ENCODE data around the gene GLDC. TPM values are rescaled to one million over a fixed set of nuclear protein-coding genes. Genes with fewer than 3 reads are reported as not detected.

GLDC gene
- total and polyA plus RNA-seq, 4 experiments from 2014 or later: 0.20 TPM; not detected in 3

DNA sequence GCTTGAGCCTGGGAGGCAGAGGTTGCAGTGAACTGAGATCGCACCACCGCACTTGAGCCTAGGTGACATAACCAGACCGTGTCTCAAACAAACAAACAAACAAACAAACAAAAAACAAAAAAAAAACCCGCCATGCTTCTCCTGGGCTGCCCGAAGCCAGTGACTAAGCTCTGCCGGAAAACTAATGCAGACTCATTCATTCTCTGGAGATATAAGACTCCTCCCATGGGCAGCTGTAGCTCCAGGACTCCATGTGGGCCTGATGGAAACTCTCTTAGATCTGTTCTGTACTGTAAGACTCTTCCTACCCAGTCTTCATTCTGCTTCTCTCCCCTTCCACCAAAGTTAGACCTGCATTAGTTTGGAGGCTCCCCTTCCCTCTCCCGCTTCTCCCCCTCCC lies 11.1 kb downstream of the GLDC start:
- H3K27me3 Mint-ChIP-seq: peaks cover 4 to 20% of the 10 kb centered on the region in 2 donors
- Histone ChIP-seq H3K4me3 (ENCODE audit: low read length in 2 of 2) (no peak overlapping the region), H3K27ac (ENCODE audit: low read depth, low read length) (no peak overlapping the region), H3K9me3 (ENCODE audit: control insufficient read depth in 1 of 2, low read length in 2 of 2) (no peaks in the 10 kb centered on the region), H3K27me3 (ENCODE audit: insufficient read depth, low read length) (no peaks in the 10 kb centered on the region), H3K36me3 (ENCODE audit: insufficient read depth, low read length) (no peaks in the 10 kb centered on the region), H3K4me1 (ENCODE audit: insufficient read depth, low read length) (no peaks in the 10 kb centered on the region)
- POLR2A ChIA-PET (ENCODE audit: partially characterized antibody): no interaction called here
- no peak for DNase-seq
- H3K36me3 Mint-ChIP-seq: no peaks in the 10 kb centered on the region
- H3K27ac Mint-ChIP-seq: no peak overlapping the region
- intact Hi-C loops (cut with micrococcal nuclease): no loop called here
- peaks cover 0 to 6% (median 1%) of the 10 kb centered on the region in 4 donors for H3K4me1 Mint-ChIP-seq
- H3K4me3 Mint-ChIP-seq: no peak overlapping the region
- CTCF ChIA-PET (ENCODE audit: partially characterized antibody): interaction anchor here (0.6 kb wide), 1 partner anchor 292 kb away, joined by 3 read pairs; no protein-coding TSS in a partner anchor
- H3K9me3 Mint-ChIP-seq: no peaks in the 10 kb centered on the region

DNA sequence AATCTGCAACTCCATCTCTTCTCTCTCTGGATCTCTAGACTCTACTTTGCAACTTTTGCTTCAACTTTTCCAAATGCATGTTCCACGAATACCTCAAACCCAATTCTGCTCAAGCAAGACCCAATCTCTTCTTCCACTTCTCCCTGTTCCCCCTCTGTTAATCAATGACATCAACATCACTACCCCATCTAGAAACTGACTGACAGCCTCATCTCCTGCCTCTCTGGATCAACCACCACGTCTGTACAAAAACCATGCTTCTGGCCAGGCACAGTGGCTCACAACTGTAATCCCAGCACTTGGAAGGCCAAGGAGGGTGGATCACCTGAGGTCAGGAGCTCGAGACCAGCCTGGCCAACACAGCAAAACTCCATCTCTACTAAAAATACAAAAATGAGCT lies 12.2 kb downstream of the GLDC start:
- Mint-ChIP-seq H3K9me3 (no peaks in the 10 kb centered on the region), H3K36me3 (no peaks in the 10 kb centered on the region), H3K27me3 (peaks cover 2 to 10% of the 10 kb centered on the region in 2 donors), H3K4me1 (peaks cover 0 to 6% (median 1%) of the 10 kb centered on the region in 4 donors), H3K27ac (peak overlapping the region in 1 of 7 donors; percentile 15), H3K4me3 (peak overlapping the region in 1 of 8 donors; percentile 14)
- Histone ChIP-seq H3K27me3 (ENCODE audit: insufficient read depth, low read length) (no peaks in the 10 kb centered on the region), H3K36me3 (ENCODE audit: insufficient read depth, low read length) (no peaks in the 10 kb centered on the region), H3K4me1 (ENCODE audit: insufficient read depth, low read length) (no peaks in the 10 kb centered on the region), H3K27ac (ENCODE audit: low read depth, low read length) (no peak overlapping the region), H3K9me3 (ENCODE audit: control insufficient read depth in 1 of 2, low read length in 2 of 2) (no peaks in the 10 kb centered on the region), H3K4me3 (ENCODE audit: low read length in 2 of 2) (no peak overlapping the region)
- ChIA-PET POLR2A (ENCODE audit: partially characterized antibody) (interaction anchor here (0.6 kb wide), 1 partner anchor 70 kb away, joined by 3 read pairs; no protein-coding TSS in a partner anchor), CTCF (ENCODE audit: partially characterized antibody) (no interaction called here)
- DNase-seq: no peak
- intact Hi-C loops (cut with micrococcal nuclease): no loop called here

DNA sequence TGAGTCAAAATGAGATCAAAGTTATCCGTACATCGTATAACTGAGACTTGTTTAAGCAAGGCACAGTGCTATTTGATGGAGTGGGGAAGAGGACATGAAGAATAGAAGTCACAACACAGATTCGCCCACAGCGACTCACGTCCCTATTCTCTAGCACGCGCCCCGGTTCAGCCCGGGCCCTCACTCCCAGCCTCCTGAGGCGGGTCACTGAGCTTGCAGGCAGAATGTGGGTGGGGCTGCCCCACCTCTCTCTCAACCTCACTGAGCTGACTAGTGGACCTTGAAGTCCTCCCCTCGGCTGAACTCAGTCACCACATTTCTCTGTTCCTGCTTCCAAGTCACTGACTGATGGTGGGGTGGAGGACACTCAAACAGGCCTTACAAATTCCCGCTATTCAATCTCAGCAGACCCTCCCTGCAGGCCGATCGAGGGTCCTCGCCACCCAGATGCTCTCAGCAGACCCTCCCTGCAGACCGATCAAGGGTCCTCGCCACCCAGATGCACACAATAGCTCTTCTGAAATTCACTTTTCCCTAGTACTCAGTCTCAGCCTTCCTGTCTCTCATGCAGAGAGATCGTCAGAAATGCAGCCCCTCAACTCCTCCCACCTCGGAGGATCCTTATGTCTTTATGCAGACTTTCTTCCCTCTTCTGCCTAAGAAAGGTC lies 12.9 kb downstream of the GLDC start:
- no peak overlapping the region for H3K4me3 Mint-ChIP-seq
- Histone ChIP-seq H3K4me3 (ENCODE audit: low read length in 2 of 2) (no peak overlapping the region), H3K9me3 (ENCODE audit: control insufficient read depth in 1 of 2, low read length in 2 of 2) (no peaks in the 10 kb centered on the region), H3K36me3 (ENCODE audit: insufficient read depth, low read length) (no peaks in the 10 kb centered on the region), H3K27ac (ENCODE audit: low read depth, low read length) (no peak overlapping the region), H3K4me1 (ENCODE audit: insufficient read depth, low read length) (no peaks in the 10 kb centered on the region), H3K27me3 (ENCODE audit: insufficient read depth, low read length) (no peaks in the 10 kb centered on the region)
- POLR2A ChIA-PET (ENCODE audit: partially characterized antibody): no interaction called here
- intact Hi-C loops (cut with micrococcal nuclease): no loop called here
- no peak for DNase-seq
- peaks cover 1 to 17% of the 10 kb centered on the region in 2 donors for H3K27me3 Mint-ChIP-seq
- H3K9me3 Mint-ChIP-seq: no peaks in the 10 kb centered on the region
- no peak overlapping the region for H3K27ac Mint-ChIP-seq
- no peaks in the 10 kb centered on the region for H3K36me3 Mint-ChIP-seq
- CTCF ChIA-PET (ENCODE audit: partially characterized antibody): no interaction called here
- H3K4me1 Mint-ChIP-seq: peaks cover 0 to 6% (median 1%) of the 10 kb centered on the region in 4 donors

DNA sequence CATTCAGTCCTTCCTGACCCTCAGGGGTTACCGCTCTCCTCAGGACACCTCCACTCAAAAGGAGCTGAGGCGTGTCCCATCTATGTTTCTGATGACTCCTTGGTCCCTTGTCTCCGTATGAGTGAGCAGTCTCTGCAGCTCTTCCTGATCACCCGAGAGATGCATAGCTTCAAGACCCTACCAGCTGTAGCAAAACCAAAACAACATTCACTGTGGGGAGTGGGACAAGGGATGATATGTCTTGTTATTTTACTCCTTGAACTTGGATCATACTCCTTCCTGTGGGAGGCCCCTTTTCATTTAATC lies 14.4 kb downstream of the GLDC start:
- intact Hi-C loops (cut with micrococcal nuclease): no loop called here
- H3K27ac ChIP-seq (ENCODE audit: low read depth, low read length): no peak overlapping the region
- ChIA-PET POLR2A (ENCODE audit: partially characterized antibody) (no interaction called here), CTCF (ENCODE audit: partially characterized antibody) (no interaction called here)
- H3K36me3 Mint-ChIP-seq: no peaks in the 10 kb centered on the region
- DNase-seq: no peak
- no peaks in the 10 kb centered on the region for H3K36me3 ChIP-seq (ENCODE audit: insufficient read depth, low read length)
- H3K9me3 ChIP-seq (ENCODE audit: control insufficient read depth in 1 of 2, low read length in 2 of 2): no peaks in the 10 kb centered on the region
- H3K4me3 ChIP-seq (ENCODE audit: low read length in 2 of 2): no peak overlapping the region
- no peaks in the 10 kb centered on the region for H3K27me3 ChIP-seq (ENCODE audit: insufficient read depth, low read length)
- H3K4me1 ChIP-seq (ENCODE audit: insufficient read depth, low read length): no peaks in the 10 kb centered on the region
- H3K4me3 Mint-ChIP-seq: peak overlapping the region in 2 of 8 donors; percentile 16 to 25
- peaks cover 1 to 20% of the 10 kb centered on the region in 2 donors for H3K27me3 Mint-ChIP-seq
- no peaks in the 10 kb centered on the region for H3K9me3 Mint-ChIP-seq
- peaks cover 0 to 6% (median 1%) of the 10 kb centered on the region in 4 donors for H3K4me1 Mint-ChIP-seq
- H3K27ac Mint-ChIP-seq: no peak overlapping the region

DNA sequence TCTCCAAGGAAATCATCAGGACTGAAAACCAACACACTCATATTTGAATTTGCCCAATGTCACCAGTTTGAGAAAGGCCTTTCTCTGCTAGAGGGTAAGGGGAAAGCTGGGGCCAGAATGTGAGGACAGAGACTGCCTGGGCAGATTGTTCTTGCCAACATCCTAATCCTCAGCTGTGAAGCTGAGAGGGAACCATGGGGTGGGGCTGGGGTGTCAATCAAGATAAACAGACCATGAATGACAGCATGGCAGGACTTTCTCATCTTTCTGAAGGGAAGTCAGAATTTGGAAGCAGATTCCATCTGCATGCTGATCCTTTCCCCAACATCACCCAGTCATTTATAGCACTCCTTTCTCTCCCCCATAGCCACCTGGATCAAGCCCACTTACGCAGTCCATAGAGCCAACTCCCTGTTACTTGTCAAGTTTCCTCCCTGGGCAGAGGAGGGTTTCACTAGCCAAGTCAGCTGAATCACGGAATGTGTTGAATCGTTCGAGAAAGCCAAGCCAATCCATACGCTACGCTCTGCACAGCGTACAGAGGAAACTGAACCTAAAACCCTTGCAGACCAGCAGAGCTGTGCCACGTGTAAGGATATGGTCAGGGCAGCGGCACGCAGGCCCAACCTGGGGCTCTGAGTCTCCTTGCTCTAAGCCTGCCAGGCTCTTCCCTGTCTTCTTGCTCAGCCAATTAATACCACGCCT lies 14.9 kb downstream of the GLDC start:
- no peaks in the 10 kb centered on the region for H3K36me3 Mint-ChIP-seq
- intact Hi-C loops (cut with micrococcal nuclease): no loop called here
- Histone ChIP-seq H3K4me3 (ENCODE audit: low read length in 2 of 2) (no peak overlapping the region), H3K4me1 (ENCODE audit: insufficient read depth, low read length) (no peaks in the 10 kb centered on the region), H3K9me3 (ENCODE audit: control insufficient read depth in 1 of 2, low read length in 2 of 2) (no peaks in the 10 kb centered on the region), H3K27me3 (ENCODE audit: insufficient read depth, low read length) (no peaks in the 10 kb centered on the region), H3K36me3 (ENCODE audit: insufficient read depth, low read length) (no peaks in the 10 kb centered on the region), H3K27ac (ENCODE audit: low read depth, low read length) (no peak overlapping the region)
- peak overlapping the region in 1 of 7 donors; percentile 47 for H3K27ac Mint-ChIP-seq
- CTCF ChIA-PET (ENCODE audit: partially characterized antibody): no interaction called here
- H3K9me3 Mint-ChIP-seq: no peaks in the 10 kb centered on the region
- peaks cover 0 to 6% (median 1%) of the 10 kb centered on the region in 4 donors for H3K4me1 Mint-ChIP-seq
- peaks cover 5 to 22% of the 10 kb centered on the region in 2 donors for H3K27me3 Mint-ChIP-seq
- DNase-seq: no peak
- POLR2A ChIA-PET (ENCODE audit: partially characterized antibody): no interaction called here
- H3K4me3 Mint-ChIP-seq: peak overlapping the region in 1 of 8 donors; percentile 25

DNA sequence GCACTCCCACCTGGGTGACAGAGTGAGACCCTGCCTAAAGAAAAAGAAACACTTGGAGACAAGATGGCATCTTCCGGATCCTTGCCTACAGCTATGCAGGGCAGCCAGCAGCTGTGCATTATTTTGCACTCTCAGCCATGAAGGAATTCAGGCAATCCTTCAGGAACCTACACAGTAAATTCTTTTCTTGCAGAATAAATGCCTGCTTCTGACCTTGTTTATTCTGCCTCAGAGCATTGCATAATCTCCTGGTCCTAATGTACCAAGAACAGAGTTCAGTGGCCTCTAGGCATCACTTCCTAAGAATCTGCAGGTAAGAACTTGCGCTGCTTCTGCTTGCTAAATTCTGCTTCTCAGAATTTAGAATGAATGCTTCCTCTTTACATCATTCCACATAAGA lies 16.8 kb downstream of the GLDC start:
- no peak overlapping the region for H3K4me3 ChIP-seq (ENCODE audit: low read length in 2 of 2)
- H3K9me3 ChIP-seq (ENCODE audit: control insufficient read depth in 1 of 2, low read length in 2 of 2): no peaks in the 10 kb centered on the region
- H3K9me3 Mint-ChIP-seq: no peaks in the 10 kb centered on the region
- H3K4me1 Mint-ChIP-seq: peaks cover 0 to 6% (median 1%) of the 10 kb centered on the region in 4 donors
- H3K4me3 Mint-ChIP-seq: no peak overlapping the region
- no peak for DNase-seq
- CTCF ChIA-PET (ENCODE audit: partially characterized antibody): no interaction called here
- peaks cover 7 to 21% of the 10 kb centered on the region in 2 donors for H3K27me3 Mint-ChIP-seq
- no peaks in the 10 kb centered on the region for H3K36me3 Mint-ChIP-seq
- POLR2A ChIA-PET (ENCODE audit: partially characterized antibody): no interaction called here
- H3K36me3 ChIP-seq (ENCODE audit: insufficient read depth, low read length): no peaks in the 10 kb centered on the region
- no peak overlapping the region for H3K27ac Mint-ChIP-seq
- no peaks in the 10 kb centered on the region for H3K27me3 ChIP-seq (ENCODE audit: insufficient read depth, low read length)
- H3K27ac ChIP-seq (ENCODE audit: low read depth, low read length): no peak overlapping the region
- no peaks in the 10 kb centered on the region for H3K4me1 ChIP-seq (ENCODE audit: insufficient read depth, low read length)
- intact Hi-C loops (cut with micrococcal nuclease): no loop called here

DNA sequence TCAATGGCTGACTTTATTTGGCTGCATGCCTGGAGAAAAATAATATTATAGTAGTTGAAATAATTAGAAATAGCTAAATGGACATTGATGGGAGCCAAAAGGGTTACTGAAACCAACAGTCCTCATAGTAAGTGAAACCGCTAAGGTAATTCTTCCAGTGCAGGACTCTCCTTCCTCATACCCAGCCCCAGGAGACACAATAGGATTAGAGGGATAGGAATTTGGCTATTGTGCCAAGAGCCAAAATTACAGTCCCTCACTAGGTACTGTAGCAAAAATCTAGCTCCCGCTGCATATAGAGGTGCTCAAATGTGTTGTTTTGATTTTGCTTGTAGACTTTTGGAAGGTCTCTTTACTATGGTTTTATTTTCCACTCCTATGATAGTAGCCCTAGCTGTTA lies 20.2 kb downstream of the GLDC start:
- H3K4me3 Mint-ChIP-seq: no peak overlapping the region

More for the DNA sequence above, 20.2 kb downstream of the GLDC start:
- Histone ChIP-seq H3K4me3 (ENCODE audit: low read length in 2 of 2) (no peak overlapping the region), H3K36me3 (ENCODE audit: insufficient read depth, low read length) (no peaks in the 10 kb centered on the region), H3K4me1 (ENCODE audit: insufficient read depth, low read length) (no peaks in the 10 kb centered on the region), H3K9me3 (ENCODE audit: control insufficient read depth in 1 of 2, low read length in 2 of 2) (no peaks in the 10 kb centered on the region), H3K27ac (ENCODE audit: low read depth, low read length) (no peak overlapping the region), H3K27me3 (ENCODE audit: insufficient read depth, low read length) (no peaks in the 10 kb centered on the region)
- intact Hi-C loops (cut with micrococcal nuclease): no loop called here
- ChIA-PET CTCF (ENCODE audit: partially characterized antibody) (no interaction called here), POLR2A (ENCODE audit: partially characterized antibody) (no interaction called here)
- no peak for DNase-seq
- Mint-ChIP-seq H3K4me1 (no peaks in the 10 kb centered on the region), H3K27ac (peak overlapping the region in 2 of 7 donors; percentile 31 to 68), H3K9me3 (peaks cover 0 to 6% (median 0%) of the 10 kb centered on the region in 8 donors), H3K36me3 (no peaks in the 10 kb centered on the region), H3K27me3 (peaks cover 7 to 18% of the 10 kb centered on the region in 2 donors)

Data from CD4-positive, alpha-beta memory T cell (primary cell).